GM19035 (cell line): ENCODE results near the gene EIF4EBP2.

Experiments
- ATAC-seq: cut with Tn5 transposase; IDR thresholded peaks from one replicate; pipeline ENCODE4 v1.9.1; 2021; ENCODE audit not compliant: unreplicated experiment

Gene EIF4EBP2, protein sequence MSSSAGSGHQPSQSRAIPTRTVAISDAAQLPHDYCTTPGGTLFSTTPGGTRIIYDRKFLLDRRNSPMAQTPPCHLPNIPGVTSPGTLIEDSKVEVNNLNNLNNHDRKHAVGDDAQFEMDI

DNA sequence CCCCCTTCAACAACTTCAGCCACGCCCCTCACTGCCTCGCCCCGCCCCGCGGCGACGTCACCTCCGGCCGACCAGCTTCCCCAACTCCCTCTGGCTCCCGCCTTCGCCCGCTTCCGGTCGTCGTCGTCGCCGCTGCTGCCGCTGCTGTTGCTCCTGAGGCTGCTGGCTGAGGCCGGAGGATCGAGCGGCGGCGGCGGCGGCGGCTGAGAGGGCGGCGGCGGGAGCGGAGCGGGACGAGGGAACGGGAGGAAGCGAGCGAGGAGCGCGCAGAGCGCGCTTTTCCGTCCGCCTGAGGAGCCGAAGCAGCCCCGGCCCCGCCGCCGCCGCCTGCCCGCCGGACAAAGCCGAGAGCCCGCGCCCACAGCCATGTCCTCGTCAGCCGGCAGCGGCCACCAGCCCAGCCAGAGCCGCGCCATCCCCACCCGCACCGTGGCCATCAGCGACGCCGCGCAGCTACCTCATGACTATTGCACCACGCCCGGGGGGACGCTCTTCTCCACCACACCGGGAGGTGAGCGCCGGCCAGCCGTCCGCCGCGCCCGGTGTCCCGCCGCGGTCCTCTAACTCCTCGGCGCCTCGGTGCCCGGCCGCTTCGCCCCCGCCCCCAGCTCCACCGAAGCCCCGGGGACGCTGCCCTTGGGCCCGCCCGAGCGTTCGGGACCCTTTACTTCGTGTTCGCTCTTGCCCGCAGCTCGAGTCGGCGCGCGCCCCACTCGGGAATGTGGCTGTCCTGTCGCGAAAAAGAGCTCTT, at the start of gene EIF4EBP2:
Gene EIF4EBP2 (plus strand): TSS at position 110 of the 751 bp plus-strand sequence. CDS start 257 bp downstream, at position 367.
- ATAC-seq, result peak; percentile 82

DNA sequence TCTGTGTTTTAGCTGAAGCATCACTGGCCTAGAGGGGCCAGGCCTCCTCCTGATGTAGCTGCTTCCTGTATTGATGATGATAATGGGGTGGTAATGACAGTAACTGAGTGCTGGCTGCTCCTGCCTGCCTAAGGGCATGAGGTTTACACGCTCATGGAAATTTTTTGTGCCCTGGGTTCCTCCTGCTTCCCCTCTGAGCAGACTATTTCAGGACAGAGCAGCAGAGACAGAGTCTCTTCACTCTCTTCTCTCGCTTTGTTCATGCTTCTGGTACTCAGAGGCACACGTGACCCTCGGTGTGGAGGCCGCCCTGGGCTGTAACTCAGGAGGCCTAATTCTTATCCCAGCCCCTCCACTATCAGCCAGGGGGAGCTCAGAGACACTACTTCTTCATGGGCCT, 49.4 kb upstream of the EIF4EBP2 start:
- no peak for ATAC-seq

DNA sequence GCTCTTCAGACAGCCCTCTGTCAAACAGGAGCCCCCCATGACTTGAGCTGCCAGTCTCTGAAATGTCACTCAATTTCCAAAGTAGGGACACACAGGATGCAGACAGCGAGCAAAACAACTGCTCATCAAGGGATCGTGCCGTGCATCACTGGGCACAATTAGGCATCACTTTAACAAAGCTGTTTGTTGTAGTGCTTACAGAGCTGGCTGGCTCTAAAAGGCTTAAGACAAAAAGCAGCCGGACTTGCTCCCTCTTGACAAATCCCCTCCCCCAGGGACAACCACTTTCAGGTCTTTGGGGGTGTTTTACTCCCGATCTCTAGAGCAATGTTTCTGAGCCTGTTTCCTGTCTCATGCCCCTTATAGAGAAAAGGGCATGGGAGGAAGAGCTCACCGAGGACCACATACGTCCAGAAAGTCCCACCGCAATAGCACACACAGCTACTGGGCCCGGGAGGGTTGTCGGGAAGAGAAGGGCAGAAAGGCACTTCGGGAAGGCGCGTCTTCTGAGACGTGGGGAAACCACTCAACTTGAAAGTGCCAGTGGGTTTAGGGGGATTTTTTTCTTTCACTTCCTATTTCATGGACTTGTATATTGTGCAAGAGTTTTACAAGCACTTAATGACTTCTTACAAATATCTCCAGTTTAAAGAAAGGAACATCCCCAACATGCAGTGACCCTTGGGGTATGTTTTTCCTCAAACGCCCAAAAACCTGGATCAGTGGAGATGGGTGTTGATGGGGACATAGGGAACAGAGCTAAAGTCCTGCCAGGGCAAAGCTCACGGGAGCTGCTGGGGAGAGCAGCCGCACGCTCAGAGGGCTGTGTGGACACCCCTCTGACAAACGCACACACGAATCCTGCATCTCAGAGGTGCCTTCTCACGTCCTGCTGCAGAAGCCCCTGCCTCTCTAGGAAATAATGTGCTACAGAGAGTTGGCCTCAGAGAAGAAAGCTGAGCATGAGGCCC, 48.6 kb upstream of the EIF4EBP2 start:
- peak; percentile 70 for ATAC-seq

DNA sequence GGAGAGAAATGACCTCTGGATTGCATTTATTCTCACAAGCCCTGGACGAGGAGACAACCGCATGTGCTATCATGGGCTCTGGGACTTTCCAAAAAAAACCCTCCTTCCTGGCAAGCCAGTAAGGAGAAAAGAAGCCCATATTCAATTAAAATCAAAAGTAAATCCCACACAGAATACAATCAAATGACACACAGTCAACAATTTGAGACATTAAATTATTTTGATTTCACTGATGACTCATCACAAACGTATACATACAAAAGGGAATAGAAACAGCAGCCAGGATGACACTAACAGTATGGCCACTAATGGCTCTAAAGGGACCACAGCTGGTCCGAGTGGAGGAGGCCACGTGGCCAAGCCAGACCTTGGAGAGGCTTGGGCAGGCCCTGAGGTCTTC, 46.4 kb upstream of the EIF4EBP2 start:
- ATAC-seq, result no peak

DNA sequence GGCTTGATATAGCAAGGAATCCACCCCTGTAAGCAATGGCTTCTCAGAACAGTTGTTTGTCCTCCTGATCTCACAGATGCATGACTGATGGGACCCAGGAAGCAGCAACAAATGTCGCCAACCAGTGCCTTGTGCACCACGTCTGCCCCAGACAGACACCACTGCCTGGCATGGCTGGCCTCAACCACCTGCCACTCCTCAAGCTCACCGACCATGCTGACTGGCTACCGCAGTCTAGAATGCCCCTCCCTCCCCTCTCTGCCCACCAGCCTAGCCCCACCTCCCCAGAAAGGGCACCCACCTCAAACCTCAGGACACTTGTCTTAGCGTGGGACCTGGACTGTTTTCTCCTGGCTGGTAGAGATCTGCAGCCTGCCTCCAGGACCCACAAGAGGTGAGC, 45.5 kb upstream of the EIF4EBP2 start:
- ATAC-seq, result no peak

DNA sequence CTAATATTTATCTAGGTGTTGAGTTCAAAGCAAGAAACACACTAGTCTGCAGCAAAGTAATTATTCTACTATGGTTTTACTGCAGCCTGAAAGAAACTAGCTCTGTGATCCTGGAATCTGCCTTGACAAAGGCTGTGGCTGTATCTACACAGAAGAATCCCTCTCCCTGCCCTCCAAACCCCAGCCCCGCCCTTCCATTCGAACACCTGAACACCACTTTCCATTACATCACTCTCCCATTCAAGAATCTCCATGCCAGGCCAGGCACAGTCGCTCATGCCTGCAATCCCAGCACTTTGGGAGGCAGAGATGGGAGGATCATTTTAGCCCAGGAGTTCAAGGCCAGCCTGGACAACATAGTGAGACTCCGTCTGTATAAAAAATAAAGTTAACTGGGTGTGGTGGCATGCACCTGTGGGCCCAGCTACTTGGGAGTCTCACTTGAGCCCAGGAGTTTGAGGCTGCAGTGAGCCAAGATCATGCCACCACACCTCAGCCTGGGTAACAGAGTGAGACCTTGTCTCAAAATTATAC, 44.9 kb upstream of the EIF4EBP2 start:
- no peak for ATAC-seq

DNA sequence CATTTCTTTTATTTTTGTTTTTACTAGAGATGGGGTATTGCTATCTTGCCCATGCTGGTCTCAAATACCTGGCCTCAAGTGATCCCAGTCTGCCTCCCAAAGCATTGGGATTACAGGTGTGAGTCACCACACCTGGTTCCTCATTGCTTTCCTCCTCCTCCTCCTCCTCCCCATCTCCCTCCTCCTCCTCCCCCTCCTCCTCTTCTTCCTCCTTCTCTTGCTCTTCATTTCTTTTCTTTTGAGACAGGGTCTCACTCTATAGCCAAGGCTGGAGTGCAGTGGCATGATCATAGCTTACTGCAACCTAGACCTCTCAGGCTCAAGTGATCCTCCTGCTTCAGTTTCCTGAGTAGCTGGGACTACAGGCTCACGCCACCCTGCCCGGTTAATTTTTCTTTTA, 43.7 kb upstream of the EIF4EBP2 start:
- ATAC-seq, result no peak

DNA sequence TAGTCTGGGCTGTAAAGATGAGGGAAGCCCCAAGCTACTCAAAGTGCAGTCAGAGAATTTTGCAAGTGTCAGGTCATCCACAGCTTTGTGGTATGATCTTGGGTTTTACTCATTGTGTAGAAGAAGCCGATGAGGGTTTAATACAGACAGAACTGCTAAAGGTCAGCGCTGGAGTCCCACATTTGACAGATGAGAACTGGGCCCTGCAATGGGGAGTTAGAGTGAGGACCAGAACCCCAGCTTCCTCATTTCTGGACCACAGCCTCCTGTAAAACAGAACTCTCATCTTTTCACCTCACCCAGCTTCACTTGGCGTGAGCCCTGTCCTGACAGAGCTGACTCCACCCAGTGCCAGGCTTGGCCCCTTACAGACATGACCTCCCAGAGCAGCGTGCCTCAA, 41.6 kb upstream of the EIF4EBP2 start:
- no peak for ATAC-seq

DNA sequence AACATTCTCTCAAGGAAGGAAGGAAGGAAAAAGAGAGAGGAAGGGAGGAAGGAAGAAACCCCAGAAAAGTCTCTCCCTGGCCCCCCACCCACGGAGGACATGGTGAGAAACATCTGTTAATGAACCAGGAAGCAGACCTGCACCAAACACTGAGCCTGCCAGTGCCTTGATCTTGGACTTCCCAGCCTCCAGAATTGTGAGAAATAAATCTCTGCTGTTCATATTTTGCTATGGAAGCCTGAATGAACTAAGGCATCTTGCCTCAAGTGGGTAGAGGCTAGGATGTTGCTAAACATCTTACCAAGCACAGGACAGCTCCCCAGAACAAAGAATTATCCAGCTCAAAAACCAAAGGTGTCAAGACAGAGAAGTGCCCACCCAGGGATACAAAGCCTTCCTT, 40.7 kb upstream of the EIF4EBP2 start:
- ATAC-seq, result no peak

DNA sequence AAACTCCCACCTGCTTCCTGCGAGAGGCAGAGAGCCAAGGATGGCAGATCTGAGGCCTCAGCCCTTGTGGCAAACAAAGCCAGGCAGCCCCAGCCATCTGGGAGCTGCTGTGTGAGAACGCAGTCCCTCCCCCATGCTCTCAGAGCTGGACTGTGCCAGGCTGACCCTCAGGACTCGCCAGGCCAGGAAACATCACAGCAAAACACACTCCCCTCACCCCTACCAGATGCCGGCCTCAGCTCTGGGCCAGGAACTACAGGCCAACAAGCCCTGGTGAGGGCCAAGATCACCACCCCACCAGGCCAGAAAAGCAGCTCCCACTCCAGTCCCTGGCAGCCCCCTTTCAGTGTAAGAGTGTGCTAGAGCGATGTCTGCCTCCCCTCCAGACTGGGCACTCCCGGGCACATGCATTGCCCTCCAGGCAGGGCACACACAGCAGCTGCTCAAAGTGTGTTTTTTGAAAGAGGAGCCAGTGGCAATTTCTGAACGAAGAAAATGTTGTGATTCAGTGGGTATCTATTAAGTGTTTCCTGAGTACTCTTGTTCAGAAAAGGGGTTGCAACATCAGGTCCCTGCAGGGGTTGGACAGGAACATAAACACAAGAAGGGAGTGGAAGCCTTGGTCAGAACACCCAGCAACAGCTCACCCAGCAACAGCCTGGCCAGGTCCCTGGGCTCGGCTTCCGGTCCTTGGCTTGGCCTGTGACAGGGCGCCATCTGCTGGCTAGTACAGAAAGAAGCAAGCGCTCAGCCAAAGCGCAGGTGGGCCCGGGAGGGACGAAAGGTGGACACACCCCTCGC, 39.8 kb upstream of the EIF4EBP2 start:
- peak; percentile 92 for ATAC-seq

DNA sequence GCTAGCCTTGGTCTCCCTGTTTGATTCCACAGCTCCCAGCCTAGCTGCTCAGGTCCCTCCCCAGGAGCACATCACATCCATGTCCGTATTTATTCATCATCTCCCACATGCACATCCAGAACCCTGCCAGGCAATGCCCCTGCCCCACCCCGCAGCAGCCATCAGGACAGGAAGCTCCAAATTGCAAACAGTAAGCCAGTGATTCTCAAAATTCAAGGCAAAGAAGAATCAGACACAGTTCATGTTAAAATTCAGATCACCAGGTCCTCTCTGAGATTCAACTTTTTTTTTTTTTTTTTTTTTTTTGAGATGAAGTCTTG, 39.2 kb upstream of the EIF4EBP2 start:
- ATAC-seq, result no peak

DNA sequence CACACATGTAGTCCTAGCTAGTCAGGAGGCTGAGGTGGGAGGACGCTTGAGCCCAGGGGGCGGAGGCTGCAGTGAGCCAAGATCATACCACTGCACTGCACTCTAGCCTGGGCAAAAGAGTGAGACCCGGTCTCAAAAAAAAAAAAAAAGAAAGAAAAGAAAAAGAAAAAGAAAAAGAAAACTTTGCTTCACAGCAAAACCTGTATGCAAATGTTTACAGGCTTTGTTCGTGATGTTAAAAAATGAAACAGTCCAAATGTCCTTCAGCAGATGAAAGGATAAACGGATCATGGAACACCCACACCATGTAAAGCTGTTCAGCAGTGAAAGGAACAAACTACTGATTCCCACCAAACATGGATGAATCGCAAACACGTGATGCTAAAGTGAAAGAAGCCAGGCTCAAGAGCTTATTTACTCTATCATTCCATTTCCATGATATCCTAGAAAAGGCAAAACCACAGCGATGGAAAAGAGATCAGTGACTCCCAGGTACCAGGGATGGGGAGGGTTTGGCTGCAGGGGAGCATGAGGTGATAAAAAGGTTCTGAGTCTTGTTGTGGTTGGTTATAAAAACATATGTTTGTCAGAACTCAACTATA, 36.6 kb upstream of the EIF4EBP2 start:
- ATAC-seq, result no peak

DNA sequence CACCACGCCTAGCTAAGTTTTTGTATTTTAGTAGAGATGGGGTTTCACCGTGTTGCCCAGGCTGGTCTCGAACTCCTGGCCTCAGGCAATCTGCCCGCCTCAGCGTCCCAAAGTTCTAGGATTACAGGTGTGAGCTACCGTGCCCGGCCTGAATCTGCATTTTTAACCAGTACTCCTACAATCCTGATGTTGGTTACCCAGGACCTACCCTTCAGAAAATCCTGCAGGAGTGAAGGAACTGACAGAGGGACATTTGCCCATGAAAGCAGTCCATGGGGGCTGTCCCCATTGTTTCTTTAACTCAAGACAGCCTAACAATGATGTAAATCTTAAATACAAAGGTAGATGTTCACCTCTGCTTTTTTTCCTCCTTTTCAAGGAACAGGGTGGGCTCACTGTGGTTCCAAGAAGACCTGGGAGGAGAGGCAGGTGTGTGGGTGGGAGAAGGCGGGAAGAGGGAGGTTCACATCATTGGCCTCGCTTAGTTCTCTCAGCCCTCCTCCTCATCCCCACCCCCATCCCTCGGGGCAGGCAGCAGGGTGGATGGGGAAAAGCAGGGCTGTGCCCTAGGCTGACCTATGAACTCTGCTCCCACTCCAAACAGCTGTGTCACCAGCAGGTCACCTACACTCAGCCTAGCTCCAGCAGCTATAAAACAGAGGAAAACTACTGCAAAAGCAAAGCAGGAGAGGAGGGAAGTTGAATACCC, 35.0 kb upstream of the EIF4EBP2 start:
- ATAC-seq, result no peak

DNA sequence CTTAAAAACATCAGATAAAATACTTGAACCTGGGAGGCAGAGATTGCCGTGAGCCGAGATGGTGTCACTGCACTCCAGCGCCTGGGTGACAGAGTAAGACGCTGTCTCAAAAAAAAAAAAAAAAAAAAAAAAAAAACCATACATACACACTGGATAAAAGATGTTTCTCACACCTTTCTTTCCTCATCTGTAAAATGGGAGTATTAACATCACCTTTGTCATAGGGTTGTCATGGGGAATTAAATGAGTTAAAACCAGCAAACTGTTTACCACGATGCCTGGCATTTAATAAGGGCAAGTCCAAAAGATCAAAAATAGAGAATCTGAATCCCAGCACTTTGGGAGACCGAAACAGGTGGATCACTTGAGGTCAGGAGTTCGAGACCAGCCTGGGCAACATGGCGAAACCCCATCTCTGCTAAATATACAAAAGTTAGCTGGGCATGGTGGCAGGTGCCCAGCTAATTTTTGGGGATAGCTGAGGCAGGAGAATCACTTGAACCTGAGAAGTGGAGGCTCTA, 34.4 kb upstream of the EIF4EBP2 start:
- no peak for ATAC-seq

DNA sequence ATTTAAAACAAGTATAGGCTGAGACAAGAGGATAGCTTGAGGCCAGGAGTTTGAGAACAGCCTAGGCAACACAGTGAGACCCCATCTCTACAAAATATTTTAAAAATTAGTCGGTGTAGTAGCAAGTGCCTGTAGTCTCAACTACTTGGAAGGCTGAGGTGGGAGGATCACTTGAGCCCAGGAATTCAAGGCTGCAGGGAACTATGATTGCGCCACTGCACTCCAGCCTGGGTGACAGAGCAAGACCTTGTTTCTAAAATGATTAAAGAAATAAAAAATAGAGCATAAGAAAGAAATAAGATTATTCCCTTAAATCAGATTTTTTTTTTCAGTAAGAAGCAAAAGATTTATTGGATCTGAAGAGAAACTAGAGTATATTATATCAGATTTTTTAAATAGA, 33.2 kb upstream of the EIF4EBP2 start:
- ATAC-seq, result no peak

DNA sequence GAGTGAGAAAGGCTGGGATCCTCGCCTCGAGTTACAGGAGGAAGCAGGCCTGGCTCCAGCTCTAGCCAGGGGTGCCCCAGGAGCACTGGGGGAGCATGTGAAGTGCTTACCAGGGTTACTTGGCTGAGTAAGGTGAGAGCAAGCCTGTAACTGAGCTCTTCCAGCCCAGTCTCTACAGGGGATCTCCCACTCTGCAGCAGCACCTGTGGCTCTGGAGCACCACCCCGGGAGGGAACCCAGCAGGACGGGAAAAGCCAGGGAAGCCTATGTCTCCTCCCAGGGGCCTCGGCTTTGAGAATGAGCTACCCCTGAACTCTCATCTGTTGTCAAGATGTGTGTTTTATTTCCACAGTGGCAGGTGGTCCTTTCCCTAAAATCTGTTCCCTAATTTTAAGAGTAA, 32.1 kb upstream of the EIF4EBP2 start:
- ATAC-seq, result no peak

DNA sequence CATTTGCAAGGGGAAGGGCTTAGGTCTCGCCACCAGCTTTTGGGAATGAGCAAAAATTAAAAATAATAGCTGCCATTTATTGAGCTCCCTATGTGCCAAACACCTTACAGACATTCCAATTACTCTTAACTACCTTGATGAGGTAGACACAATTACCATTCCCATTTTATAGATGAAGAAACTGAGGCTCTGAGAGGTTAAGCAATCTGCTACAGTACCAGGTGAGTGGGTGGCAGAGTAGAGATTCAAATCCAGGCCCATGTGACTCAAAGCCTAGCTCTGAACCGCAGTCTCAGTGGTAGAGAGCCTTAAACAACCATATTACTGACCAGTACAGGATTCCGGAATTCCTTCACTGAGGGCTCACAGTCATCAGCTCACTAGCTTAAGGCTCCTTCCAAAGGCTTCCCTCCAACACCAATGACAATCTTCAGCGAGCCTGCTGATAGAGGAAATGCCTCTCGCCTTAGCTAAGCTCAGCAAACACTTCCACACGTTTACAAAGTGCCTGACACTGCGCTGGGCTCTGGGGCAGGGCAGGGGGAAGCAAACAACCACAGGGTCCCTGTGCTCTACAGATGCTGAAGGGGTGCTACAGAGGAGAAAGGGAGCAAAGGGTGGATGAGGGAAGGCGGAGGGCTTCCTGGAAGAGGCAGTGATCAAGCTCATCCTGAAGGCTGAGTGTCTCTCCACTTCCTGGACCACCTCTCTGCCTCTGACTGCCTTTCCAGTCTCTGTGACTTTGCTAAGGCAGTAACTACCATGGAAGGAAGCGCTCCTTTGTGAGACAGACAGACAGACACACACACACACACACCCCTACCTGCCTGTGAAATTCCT, 28.9 kb upstream of the EIF4EBP2 start:
- ATAC-seq, result no peak

DNA sequence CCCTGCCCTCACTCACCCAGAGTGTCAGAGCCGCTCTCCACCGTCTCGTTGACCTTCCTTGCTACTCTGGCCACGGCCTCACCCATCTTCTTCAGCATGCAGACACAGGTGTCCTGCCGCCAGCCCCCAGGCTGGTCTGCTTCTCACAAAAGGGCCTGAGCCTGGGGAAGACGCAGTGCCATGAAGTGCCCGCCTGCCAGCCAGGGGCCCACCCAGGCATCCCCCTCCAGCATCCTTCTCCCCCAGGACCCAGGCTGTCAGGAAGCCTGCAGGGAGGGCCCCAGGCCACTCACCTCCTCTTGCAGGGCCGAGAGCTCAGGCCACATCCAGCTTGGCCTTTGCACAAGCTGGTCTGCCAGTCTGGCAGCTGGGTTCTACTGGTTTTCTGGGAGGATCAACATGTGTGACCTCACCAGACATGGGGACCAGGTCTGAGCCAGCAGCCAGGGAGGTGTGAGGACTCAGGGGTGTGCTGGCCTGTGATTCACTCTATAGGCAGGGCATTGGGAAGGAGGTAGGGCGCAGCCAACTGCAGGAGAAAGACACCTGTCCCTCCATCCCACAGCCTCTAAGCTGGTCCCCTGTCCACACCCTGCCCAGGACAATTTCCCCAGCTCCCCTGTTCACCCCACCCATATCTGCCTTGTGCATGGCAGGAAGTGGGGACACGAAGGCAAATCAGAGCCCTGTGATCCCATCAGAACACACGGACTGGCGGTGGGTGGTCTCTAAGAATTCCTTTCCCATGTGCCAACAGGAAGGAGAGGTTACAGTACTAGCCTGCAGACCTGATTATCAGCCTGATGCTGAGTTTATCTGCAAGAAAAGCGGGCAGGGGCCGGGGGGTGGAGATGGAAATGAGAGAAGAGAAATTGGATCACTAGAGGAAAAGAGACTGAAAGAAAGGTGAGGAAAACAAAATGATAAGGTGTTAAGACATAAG, 27.2 kb upstream of the EIF4EBP2 start:
- ATAC-seq, result no peak
